K562 (cell line): ENCODE data around the gene ALG14. TPM values are rescaled to one million over a fixed set of nuclear protein-coding genes. Genes with fewer than 3 reads are reported as not detected.

Experiments used
- LARP7 ChIP-seq: fragments of 450-650 bp; IDR thresholded peaks from 2 replicates; pipeline ENCODE4 v1.6.1; 2016
- RBM15 ChIP-seq: fragments of 200-400 bp; formaldehyde crosslinking; IDR thresholded peaks from 2 replicates; pipeline ENCODE4 v1.6.1; 2018; ENCODE audit warnings: mild to moderate bottlenecking, low read length, moderate library complexity; ENCODE audit not compliant: insufficient read depth
- polyA plus RNA-seq, 8 experiments: library from polyadenylated mRNA; depleted of rRNA in 4 of 8; stranded (reverse) in 5 of 8; unstranded in 3 of 8; fragments of >200 nt; fragmentation: Nextera tagmentation in 2 of 8; fragmentation: Illumina TruSeq in 1 of 8; extraction: Ambion mirVana in 2 of 8; extraction: Trizol in 1 of 8; gene quantifications; 2 replicates each; pipeline versions ENCODE4 v1.2.1 to v1.2.3, GENCODE V29; 2011 to 2014; ENCODE audit warnings: inconsistent platforms in 1 of 8, missing spikeins in 1 of 8
- total RNA-seq, 7 experiments: library from RNA; depleted of rRNA in 6 of 7; stranded (reverse); fragments of >200 nt in 6 of 7; fragmentation: Illumina TruSeq in 2 of 7; extraction: Trizol in 2 of 7; gene quantifications; 2 replicates each; pipeline versions ENCODE4 v1.2.1 to v1.2.3, GENCODE V29; 2011 to 2021; ENCODE audit warnings: low replicate concordance in 1 of 7
- TF ChIP-seq, protein P1 (sequence below): fragments of 450-650 bp; formaldehyde crosslinking; IDR thresholded peaks from 2 replicates; pipeline ENCODE4 v1.4.0; 2020; ENCODE audit warnings: mild to moderate bottlenecking, mixed read lengths
- TF ChIP-seq, protein P2 (sequence below): sonication (generic); formaldehyde crosslinking; IDR thresholded peaks from 2 replicates; pipeline ENCODE4 v1.8.1; 2023; ENCODE audit warnings: mild to moderate bottlenecking, missing genetic modification reagents
- TF ChIP-seq, protein P3 (sequence below), 2 experiments: IDR thresholded peaks in 1 of 2; conservative IDR thresholded peaks in 1 of 2; 2 replicates each; pipeline ENCODE4 v1.6.1; 2016; ENCODE audit warnings: low read depth in 2 of 2, mild to moderate bottlenecking in 1 of 2, missing compliant biosample characterization in 1 of 2, missing genetic modification characterization in 1 of 2, moderate library complexity in 1 of 2

The ALG14 gene
- total and polyA plus RNA-seq, 9 of the 15 experiments (the other 6 are each of a cell fraction or from before 2014, with no cell fraction given) = 2.8 to 16.2 (median 4.9) TPM

DNA sequence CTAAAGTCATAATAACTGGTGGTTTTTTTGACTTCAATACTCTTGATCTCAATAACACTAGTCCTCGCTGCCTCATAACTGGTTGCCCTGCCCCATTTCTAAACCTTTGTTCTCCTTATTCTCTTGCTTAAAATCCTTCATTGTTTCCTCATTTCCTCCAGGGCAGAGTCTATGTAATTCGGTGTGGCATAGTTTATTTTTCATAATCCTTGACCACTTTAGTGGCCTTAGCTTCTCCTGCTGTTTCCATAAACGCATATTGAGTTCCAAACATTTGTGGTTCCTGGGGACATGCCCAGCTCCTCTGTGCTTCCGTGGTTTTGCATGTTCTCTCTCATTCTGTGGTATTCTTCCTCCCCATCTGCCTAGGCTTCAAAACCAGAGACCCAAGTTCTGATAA is 25.4 kb upstream of the ALG14 start (continued):
- TF ChIP-seq, protein P1, sequence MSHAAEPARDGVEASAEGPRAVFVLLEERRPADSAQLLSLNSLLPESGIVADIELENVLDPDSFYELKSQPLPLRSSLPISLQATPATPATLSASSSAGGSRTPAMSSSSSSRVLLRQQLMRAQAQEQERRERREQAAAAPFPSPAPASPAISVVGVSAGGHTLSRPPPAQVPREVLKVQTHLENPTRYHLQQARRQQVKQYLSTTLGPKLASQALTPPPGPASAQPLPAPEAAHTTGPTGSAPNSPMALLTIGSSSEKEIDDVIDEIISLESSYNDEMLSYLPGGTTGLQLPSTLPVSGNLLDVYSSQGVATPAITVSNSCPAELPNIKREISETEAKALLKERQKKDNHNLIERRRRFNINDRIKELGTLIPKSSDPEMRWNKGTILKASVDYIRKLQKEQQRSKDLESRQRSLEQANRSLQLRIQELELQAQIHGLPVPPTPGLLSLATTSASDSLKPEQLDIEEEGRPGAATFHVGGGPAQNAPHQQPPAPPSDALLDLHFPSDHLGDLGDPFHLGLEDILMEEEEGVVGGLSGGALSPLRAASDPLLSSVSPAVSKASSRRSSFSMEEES (CRISPR knock-in tag) = no peak
- TF ChIP-seq RBM15 (no peak), LARP7 (no peak)
- TF ChIP-seq, protein P2, sequence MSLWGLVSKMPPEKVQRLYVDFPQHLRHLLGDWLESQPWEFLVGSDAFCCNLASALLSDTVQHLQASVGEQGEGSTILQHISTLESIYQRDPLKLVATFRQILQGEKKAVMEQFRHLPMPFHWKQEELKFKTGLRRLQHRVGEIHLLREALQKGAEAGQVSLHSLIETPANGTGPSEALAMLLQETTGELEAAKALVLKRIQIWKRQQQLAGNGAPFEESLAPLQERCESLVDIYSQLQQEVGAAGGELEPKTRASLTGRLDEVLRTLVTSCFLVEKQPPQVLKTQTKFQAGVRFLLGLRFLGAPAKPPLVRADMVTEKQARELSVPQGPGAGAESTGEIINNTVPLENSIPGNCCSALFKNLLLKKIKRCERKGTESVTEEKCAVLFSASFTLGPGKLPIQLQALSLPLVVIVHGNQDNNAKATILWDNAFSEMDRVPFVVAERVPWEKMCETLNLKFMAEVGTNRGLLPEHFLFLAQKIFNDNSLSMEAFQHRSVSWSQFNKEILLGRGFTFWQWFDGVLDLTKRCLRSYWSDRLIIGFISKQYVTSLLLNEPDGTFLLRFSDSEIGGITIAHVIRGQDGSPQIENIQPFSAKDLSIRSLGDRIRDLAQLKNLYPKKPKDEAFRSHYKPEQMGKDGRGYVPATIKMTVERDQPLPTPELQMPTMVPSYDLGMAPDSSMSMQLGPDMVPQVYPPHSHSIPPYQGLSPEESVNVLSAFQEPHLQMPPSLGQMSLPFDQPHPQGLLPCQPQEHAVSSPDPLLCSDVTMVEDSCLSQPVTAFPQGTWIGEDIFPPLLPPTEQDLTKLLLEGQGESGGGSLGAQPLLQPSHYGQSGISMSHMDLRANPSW (CRISPR knock-in tag) = no peak
- TF ChIP-seq, protein P3, sequence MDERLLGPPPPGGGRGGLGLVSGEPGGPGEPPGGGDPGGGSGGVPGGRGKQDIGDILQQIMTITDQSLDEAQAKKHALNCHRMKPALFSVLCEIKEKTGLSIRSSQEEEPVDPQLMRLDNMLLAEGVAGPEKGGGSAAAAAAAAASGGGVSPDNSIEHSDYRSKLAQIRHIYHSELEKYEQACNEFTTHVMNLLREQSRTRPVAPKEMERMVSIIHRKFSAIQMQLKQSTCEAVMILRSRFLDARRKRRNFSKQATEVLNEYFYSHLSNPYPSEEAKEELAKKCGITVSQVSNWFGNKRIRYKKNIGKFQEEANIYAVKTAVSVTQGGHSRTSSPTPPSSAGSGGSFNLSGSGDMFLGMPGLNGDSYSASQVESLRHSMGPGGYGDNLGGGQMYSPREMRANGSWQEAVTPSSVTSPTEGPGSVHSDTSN (CRISPR knock-in tag; IDR thresholded peaks at IDR 0.05; ENCODE audit: low read depth) = no peak
- TF ChIP-seq, protein P3 (tag; conservative IDR thresholded peaks at IDR 0.05; ENCODE audit: low read depth) = no peak
